GM23248 (cell line): ENCODE data around the gene SH3BGRL2. TPM values are rescaled to one million over a fixed set of nuclear protein-coding genes. Genes with fewer than 3 reads are reported as not detected.

Source experiments
- DNase-seq: peaks from one replicate; pipeline ENCODE4 v3.0.0-alpha.2; 2015
- H2AFZ ChIP-seq: fragments of 200-600 bp; sonication (generic); 2 replicates; pipeline ENCODE4 v1.6.1; 2016; ENCODE audit warnings: antibody characterized with exemption
- H3F3A ChIP-seq: fragments of 200-600 bp; sonication (generic); 2 replicates; pipeline ENCODE4 v1.6.1; 2016; ENCODE audit warnings: mild to moderate bottlenecking, antibody characterized with exemption, mixed run types; ENCODE audit not compliant: insufficient read depth
- H3K27ac ChIP-seq: fragments of 200-600 bp; sonication (generic); 2 replicates; pipeline ENCODE4 v1.5.1; 2016; ENCODE audit warnings: mild to moderate bottlenecking
- H3K27me3 ChIP-seq: fragments of 200-600 bp; sonication (generic); replicated peaks from 2 replicates; pipeline ENCODE4 v1.6.1; 2016; ENCODE audit warnings: mild to moderate bottlenecking; ENCODE audit not compliant: insufficient read depth
- H3K36me3 ChIP-seq: fragments of 200-600 bp; sonication (generic); 2 replicates; pipeline ENCODE4 v1.6.1; 2016; ENCODE audit warnings: low read depth, mild to moderate bottlenecking
- H3K4me1 ChIP-seq: fragments of 200-600 bp; sonication (generic); 2 replicates; pipeline ENCODE4 v1.6.1; 2016; ENCODE audit warnings: mild to moderate bottlenecking; ENCODE audit not compliant: insufficient read depth
- H3K4me2 ChIP-seq: fragments of 200-600 bp; sonication (generic); one replicate; pipeline ENCODE4 v1.6.1; 2016; ENCODE audit warnings: mild to moderate bottlenecking; ENCODE audit not compliant: unreplicated experiment
- H3K4me3 ChIP-seq: fragments of 200-600 bp; sonication (generic); 2 replicates; pipeline ENCODE4 v1.5.1; 2016; ENCODE audit warnings: mild to moderate bottlenecking
- H3K79me2 ChIP-seq: fragments of 200-600 bp; sonication (generic); 2 replicates; pipeline ENCODE4 v1.6.1; 2016; ENCODE audit warnings: mild to moderate bottlenecking; ENCODE audit not compliant: insufficient read depth
- H3K9ac ChIP-seq: fragments of 200-600 bp; sonication (generic); 2 replicates; pipeline ENCODE4 v1.6.1; 2016; ENCODE audit warnings: mild to moderate bottlenecking
- H3K9me2 ChIP-seq: fragments of 200-600 bp; sonication (generic); 2 replicates; pipeline ENCODE4 v1.6.1; 2016; ENCODE audit warnings: mixed run types, mild to moderate bottlenecking, moderate library complexity; ENCODE audit not compliant: insufficient read depth
- H3K9me3 ChIP-seq: fragments of 200-600 bp; sonication (generic); one replicate; pipeline ENCODE4 v1.6.1; 2017; ENCODE audit warnings: low read depth
- H4K20me1 ChIP-seq: fragments of 200-600 bp; sonication (generic); 2 replicates; pipeline ENCODE4 v1.6.0; 2016; ENCODE audit not compliant: insufficient read depth
- EZH2 ChIP-seq: fragments of 200-600 bp; sonication (generic); IDR thresholded peaks from 2 replicates; pipeline ENCODE4 v1.6.1; 2018; ENCODE audit warnings: antibody characterized with exemption, mild to moderate bottlenecking; ENCODE audit not compliant: insufficient read depth, poor library complexity, severe bottlenecking
- EZH2phosphoT487 ChIP-seq: fragments of 200-600 bp; sonication (generic); IDR thresholded peaks from 2 replicates; pipeline ENCODE4 v1.6.1; 2018; ENCODE audit warnings: antibody characterized with exemption, moderate library complexity, mild to moderate bottlenecking, low read depth; ENCODE audit not compliant: insufficient read depth
- whole genome bisulfite sequencing, 2 experiments: methylation state at CpG; one replicate each; pipeline ENCODE4 v1.1.6; 2015 to 2017; ENCODE audit warnings: low lambda C conversion rate in 2 of 2, low coverage in 1 of 2; ENCODE audit errors: missing lambda C conversion rate in 2 of 2; 5-methylcytosine and 5-hydroxymethylcytosine counted together
- in situ Hi-C: fragments of 300-500 bp; cut with MboI; formaldehyde crosslinking; loops from 2 replicates; pipeline ENCODE4 v1.15.0; 2020
- polyA plus RNA-seq: library from polyadenylated mRNA; unstranded; fragments of >200 nt; fragmentation: Nextera tagmentation; extraction: Ambion mirVana; gene quantifications from 2 replicates; pipeline ENCODE4 v1.2.1, GENCODE V29; 2016
- total RNA-seq: library from RNA; depleted of rRNA; stranded (reverse); fragments of >200 nt; shearing (Covaris generic); gene quantifications from 2 replicates; pipeline ENCODE4 v1.2.3, GENCODE V29; 2014

SH3BGRL2 gene
- total and polyA plus RNA-seq, 2 experiments from 2014 or later: 1.1 to 2.2 TPM

DNA sequence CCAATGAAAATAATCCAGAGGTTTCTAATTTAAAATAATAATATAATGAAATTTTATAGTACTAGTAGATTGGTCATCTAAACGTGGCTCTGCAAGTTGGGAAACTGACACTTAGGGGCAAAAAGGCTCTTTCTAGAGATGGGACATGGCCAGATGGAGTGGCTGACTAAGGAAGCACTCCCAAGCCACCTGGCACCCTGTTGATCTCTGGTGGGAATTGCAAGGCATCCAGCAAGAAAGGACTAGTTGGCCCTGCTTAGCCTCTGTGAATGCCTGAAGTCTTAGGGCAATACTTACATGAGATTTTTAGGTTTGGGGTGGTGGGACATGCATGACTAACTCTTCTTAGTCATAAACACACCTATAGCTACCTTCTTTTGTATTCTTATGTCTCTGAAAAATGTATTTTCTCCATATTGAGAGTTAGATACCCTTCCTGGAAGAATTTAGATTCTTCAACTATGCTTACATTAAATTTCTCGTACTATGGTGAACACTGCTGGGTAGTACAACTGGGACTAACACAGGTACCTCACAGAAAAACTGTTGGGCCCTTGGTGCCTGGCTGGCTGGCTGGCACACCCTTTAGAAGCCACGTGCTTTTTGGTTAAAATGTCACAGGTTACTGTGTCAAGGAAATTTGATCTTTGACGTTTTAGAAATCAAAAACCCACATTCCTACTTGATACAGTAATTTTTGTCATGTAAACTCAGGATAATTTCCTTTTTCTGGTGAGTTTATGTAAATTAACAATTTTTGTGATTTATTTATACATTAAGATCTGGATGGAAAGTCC, 25.0 kb upstream of the SH3BGRL2 start:
- TF ChIP-seq EZH2 (no peak), EZH2phosphoT487 (no peak)
- Histone ChIP-seq H3K9ac (no peak overlapping the region), H3K4me3 (no peak overlapping the region), H3K4me1 (0 out of 2 replicates have a peak, but pooled peaks cover under 1% of the 10 kb centered on the region), H3K4me2 (no peak overlapping the region), H3K9me3 (no peaks in the 10 kb centered on the region), H3F3A (no peaks in the 10 kb centered on the region), H3K27ac (no peak overlapping the region), H3K9me2 (no peaks in the 10 kb centered on the region), H3K27me3 (no peaks in the 10 kb centered on the region), H2AFZ (no peak overlapping the region), H4K20me1 (no peaks in the 10 kb centered on the region), H3K79me2 (no peaks in the 10 kb centered on the region), H3K36me3 (no peaks in the 10 kb centered on the region)
- DNase-seq: no peak
- 61 to 70% methylated on average over 4 of the region's 4 CpGs for WGBS, 2 experiments
- in situ Hi-C loops: no loop called here

DNA sequence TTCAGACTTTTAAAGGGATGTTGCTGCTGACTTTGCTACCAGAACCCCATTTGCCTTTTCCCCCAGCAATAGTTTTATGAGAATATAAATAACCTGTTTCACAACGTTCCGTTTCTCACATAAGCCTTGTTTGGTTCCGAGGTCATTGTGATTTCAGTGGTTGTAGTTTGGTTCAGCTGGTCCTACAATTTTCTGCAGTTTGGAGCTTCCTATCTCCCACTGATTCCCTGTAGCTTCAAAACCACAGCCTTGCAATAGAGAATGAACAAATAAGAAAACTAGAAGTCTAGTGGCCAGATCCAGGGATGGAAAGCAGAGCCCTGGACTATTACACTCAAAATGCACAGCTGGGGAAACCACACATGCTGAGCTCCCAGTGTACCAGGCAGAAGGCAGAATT, 24.1 kb upstream of the SH3BGRL2 start:
- WGBS, 2 experiments: 52 to 56% methylated on average over 3 of the region's 3 CpGs
- Histone ChIP-seq H3K79me2 (no peaks in the 10 kb centered on the region), H3K27me3 (no peaks in the 10 kb centered on the region), H3K9me3 (no peaks in the 10 kb centered on the region), H3K36me3 (no peaks in the 10 kb centered on the region), H3F3A (no peaks in the 10 kb centered on the region), H4K20me1 (no peaks in the 10 kb centered on the region), H3K4me2 (no peak overlapping the region), H3K27ac (no peak overlapping the region), H3K9me2 (no peaks in the 10 kb centered on the region), H3K4me1 (no peaks in the 10 kb centered on the region), H2AFZ (no peak overlapping the region), H3K9ac (no peak overlapping the region), H3K4me3 (no peak overlapping the region)
- in situ Hi-C loops: no loop called here
- TF ChIP-seq EZH2phosphoT487 (no peak), EZH2 (no peak)
- DNase-seq: no peak

DNA sequence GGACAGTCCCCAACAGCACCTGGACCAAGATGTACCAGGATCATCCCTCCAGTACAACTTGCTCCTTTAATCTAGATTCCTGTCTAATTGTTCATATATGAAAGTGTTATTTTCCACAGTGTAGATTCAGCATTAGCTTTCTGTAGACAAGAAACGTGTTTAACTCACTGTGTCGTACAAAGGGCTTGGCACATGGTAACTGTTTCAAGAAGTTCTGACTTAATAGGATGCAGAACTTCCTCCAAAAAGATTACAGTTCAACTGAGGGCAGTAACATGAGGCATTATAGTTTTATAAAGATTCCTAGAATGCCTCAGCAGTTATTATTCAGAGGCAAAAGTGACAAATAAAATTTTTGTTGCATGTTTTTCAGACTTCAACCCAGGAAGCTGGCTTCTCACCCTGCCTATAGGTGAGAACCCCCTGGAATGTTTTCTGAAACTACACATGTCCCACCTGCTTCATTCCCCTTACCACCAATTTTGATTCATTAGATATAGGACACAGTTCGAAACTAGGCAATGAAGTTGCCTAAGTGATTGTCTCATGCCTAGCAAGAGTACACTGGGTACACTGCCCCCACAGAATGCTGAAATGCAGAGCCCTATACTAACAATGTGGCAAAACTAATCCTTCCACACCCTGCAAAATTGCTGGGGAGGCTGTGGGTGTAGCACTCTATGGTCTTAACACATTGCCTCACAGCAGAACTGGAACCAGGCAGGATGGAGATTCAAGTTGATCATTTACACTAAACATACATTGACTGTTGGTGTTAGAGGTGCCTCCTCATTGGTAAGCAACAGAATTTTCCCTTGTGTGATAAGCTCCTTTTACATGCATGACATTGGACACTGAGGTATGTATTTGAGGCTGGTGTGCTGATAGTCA, 22.6 kb upstream of the SH3BGRL2 start:
- TF ChIP-seq EZH2phosphoT487 (no peak), EZH2 (no peak)
- 47 to 49% methylated on average over 3 of the region's 3 CpGs for WGBS, 2 experiments
- peak; percentile 6 for DNase-seq
- H3K9ac ChIP-seq: no peak overlapping the region
- H2AFZ ChIP-seq: no peak overlapping the region
- H3F3A ChIP-seq: no peaks in the 10 kb centered on the region
- no peak overlapping the region for H3K27ac ChIP-seq
- in situ Hi-C loops: no loop called here
- H3K27me3 ChIP-seq: no peaks in the 10 kb centered on the region
- H3K36me3 ChIP-seq: no peaks in the 10 kb centered on the region
- H4K20me1 ChIP-seq: no peaks in the 10 kb centered on the region
- no peaks in the 10 kb centered on the region for H3K4me1 ChIP-seq
- no peaks in the 10 kb centered on the region for H3K9me3 ChIP-seq
- H3K9me2 ChIP-seq: no peaks in the 10 kb centered on the region
- no peak overlapping the region for H3K4me2 ChIP-seq
- no peak overlapping the region for H3K4me3 ChIP-seq
- H3K79me2 ChIP-seq: no peaks in the 10 kb centered on the region

DNA sequence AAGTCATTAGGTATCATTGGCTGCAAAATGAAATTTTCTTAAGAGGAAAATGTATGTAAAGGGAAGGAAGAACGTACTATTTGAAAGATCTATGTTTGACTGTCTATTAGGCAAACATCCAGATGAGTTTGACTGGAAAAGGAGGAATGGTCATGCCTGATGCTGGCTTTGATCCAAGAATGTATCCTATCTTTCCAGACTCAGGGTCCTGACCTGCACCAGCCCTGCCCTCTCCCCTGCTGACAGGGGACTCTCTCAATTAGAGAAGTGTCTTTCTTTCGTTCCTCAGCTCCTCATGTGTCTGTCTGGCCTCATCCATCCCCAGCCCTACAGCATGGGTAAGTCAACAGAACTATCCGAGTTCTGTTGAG, 21.9 kb upstream of the SH3BGRL2 start:
- H3K27ac ChIP-seq: no peak overlapping the region
- H3K36me3 ChIP-seq: no peaks in the 10 kb centered on the region
- no peaks in the 10 kb centered on the region for H3F3A ChIP-seq
- no peaks in the 10 kb centered on the region for H3K4me1 ChIP-seq
- no peak for DNase-seq
- no peaks in the 10 kb centered on the region for H4K20me1 ChIP-seq
- no peaks in the 10 kb centered on the region for H3K9me3 ChIP-seq
- no peaks in the 10 kb centered on the region for H3K27me3 ChIP-seq
- no peak overlapping the region for H3K4me3 ChIP-seq
- H3K9ac ChIP-seq: no peak overlapping the region
- no peaks in the 10 kb centered on the region for H3K79me2 ChIP-seq
- 88 to 97% methylated on average over 3 of the region's 3 CpGs for WGBS, 2 experiments
- H3K9me2 ChIP-seq: no peaks in the 10 kb centered on the region
- no peak overlapping the region for H2AFZ ChIP-seq
- no peak overlapping the region for H3K4me2 ChIP-seq
- in situ Hi-C loops: no loop called here
- TF ChIP-seq EZH2phosphoT487 (no peak), EZH2 (no peak)
